ENCODE results near the gene DOK7.

The DOK7 gene

GRCh38 chr4:3485011-3485791 lies 22.1 kb downstream of the DOK7 start:
- Mint-ChIP-seq H3K9me3 (no peaks in the 10 kb centered on the region), H3K4me3 (no peak overlapping the region), H3K4me1 (ENCODE audit: low read depth) (peaks cover 8% of the 10 kb centered on the region), H3K27me3 (peaks cover 85% of the 10 kb centered on the region), H3K36me3 (ENCODE audit: low read depth) (no peaks in the 10 kb centered on the region), H3K27ac (no peak overlapping the region)
- intact Hi-C loops (cut with micrococcal nuclease): no loop called here

- Mint-ChIP-seq H3K27ac (no peak overlapping the region), H3K36me3 (ENCODE audit: low read depth) (no peaks in the 10 kb centered on the region), H3K4me3 (no peak overlapping the region), H3K9me3 (no peaks in the 10 kb centered on the region), H3K27me3 (peaks cover 88% of the 10 kb centered on the region), H3K4me1 (ENCODE audit: low read depth) (peaks cover 8% of the 10 kb centered on the region)
- intact Hi-C loops (cut with micrococcal nuclease): no loop called here
These were observed 22.9 kb downstream of the DOK7 start for GRCh38 chr4:3485886-3486540.

GRCh38 chr4:3486541-3487540 lies 23.7 kb downstream of the DOK7 start:
- no peak overlapping the region for H3K4me3 Mint-ChIP-seq
- peaks cover 12% of the 10 kb centered on the region for H3K4me1 Mint-ChIP-seq (ENCODE audit: low read depth)
- H3K27ac Mint-ChIP-seq: no peak overlapping the region
- intact Hi-C loops (cut with micrococcal nuclease): no loop called here
- no peaks in the 10 kb centered on the region for H3K36me3 Mint-ChIP-seq (ENCODE audit: low read depth)
- H3K27me3 Mint-ChIP-seq: peaks cover 88% of the 10 kb centered on the region
- no peaks in the 10 kb centered on the region for H3K9me3 Mint-ChIP-seq

- Mint-ChIP-seq H3K36me3 (ENCODE audit: low read depth) (no peaks in the 10 kb centered on the region), H3K9me3 (no peaks in the 10 kb centered on the region), H3K4me1 (ENCODE audit: low read depth) (peaks cover 12% of the 10 kb centered on the region), H3K4me3 (no peak overlapping the region), H3K27me3 (peaks cover 88% of the 10 kb centered on the region), H3K27ac (no peak overlapping the region)
- intact Hi-C loops (cut with micrococcal nuclease): no loop called here
These were observed 24.8 kb downstream of the DOK7 start for GRCh38 chr4:3487861-3488260.

GRCh38 chr4:3488820-3489219 lies 25.7 kb downstream of the DOK7 start:
- H3K27ac Mint-ChIP-seq: no peak overlapping the region
- H3K27me3 Mint-ChIP-seq: peaks cover 88% of the 10 kb centered on the region
- intact Hi-C loops (cut with micrococcal nuclease): no loop called here

GRCh38 chr4:3489451-3489962 lies 26.4 kb downstream of the DOK7 start:
- no peak overlapping the region for H3K4me3 Mint-ChIP-seq
- no peaks in the 10 kb centered on the region for H3K9me3 Mint-ChIP-seq
- H3K36me3 Mint-ChIP-seq (ENCODE audit: low read depth): no peaks in the 10 kb centered on the region
- H3K27me3 Mint-ChIP-seq: peaks cover 87% of the 10 kb centered on the region
- intact Hi-C loops (cut with micrococcal nuclease): no loop called here
- no peak overlapping the region for H3K27ac Mint-ChIP-seq
- peaks cover 12% of the 10 kb centered on the region for H3K4me1 Mint-ChIP-seq (ENCODE audit: low read depth)

More at GRCh38 chr4:3488820-3489219, 25.7 kb downstream of the DOK7 start:
- H3K36me3 Mint-ChIP-seq (ENCODE audit: low read depth): no peaks in the 10 kb centered on the region
- peaks cover 12% of the 10 kb centered on the region for H3K4me1 Mint-ChIP-seq (ENCODE audit: low read depth)
- H3K9me3 Mint-ChIP-seq: no peaks in the 10 kb centered on the region
- H3K4me3 Mint-ChIP-seq: no peak overlapping the region

GRCh38 chr4:3491681-3492405 lies 28.7 kb downstream of the DOK7 start:
- Mint-ChIP-seq H3K4me3 (no peak overlapping the region), H3K9me3 (no peaks in the 10 kb centered on the region), H3K4me1 (ENCODE audit: low read depth) (peaks cover 4% of the 10 kb centered on the region), H3K27ac (no peak overlapping the region), H3K27me3 (peaks cover 82% of the 10 kb centered on the region), H3K36me3 (ENCODE audit: low read depth) (no peaks in the 10 kb centered on the region)
- intact Hi-C loops (cut with micrococcal nuclease): no loop called here

- intact Hi-C loops (cut with micrococcal nuclease): no loop called here
- H3K27ac Mint-ChIP-seq: no peak overlapping the region
- H3K9me3 Mint-ChIP-seq: no peaks in the 10 kb centered on the region
- H3K4me1 Mint-ChIP-seq (ENCODE audit: low read depth): peaks cover 4% of the 10 kb centered on the region
- peaks cover 83% of the 10 kb centered on the region for H3K27me3 Mint-ChIP-seq
- H3K36me3 Mint-ChIP-seq (ENCODE audit: low read depth): no peaks in the 10 kb centered on the region
- H3K4me3 Mint-ChIP-seq: no peak overlapping the region
These were observed 29.9 kb downstream of the DOK7 start for GRCh38 chr4:3492741-3493719.

- Mint-ChIP-seq H3K36me3 (ENCODE audit: low read depth) (peaks cover 4% of the 10 kb centered on the region), H3K27ac (no peak overlapping the region), H3K9me3 (no peaks in the 10 kb centered on the region), H3K4me1 (ENCODE audit: low read depth) (peaks cover 4% of the 10 kb centered on the region), H3K27me3 (peaks cover 76% of the 10 kb centered on the region), H3K4me3 (no peak overlapping the region)
- intact Hi-C loops (cut with micrococcal nuclease): no loop called here
These were observed 30.8 kb downstream of the DOK7 start for GRCh38 chr4:3493720-3494461.

- Mint-ChIP-seq H3K4me1 (ENCODE audit: low read depth) (peaks cover 4% of the 10 kb centered on the region), H3K4me3 (no peak overlapping the region), H3K9me3 (no peaks in the 10 kb centered on the region), H3K36me3 (ENCODE audit: low read depth) (peaks cover 10% of the 10 kb centered on the region), H3K27ac (no peak overlapping the region), H3K27me3 (peaks cover 70% of the 10 kb centered on the region)
- intact Hi-C loops (cut with micrococcal nuclease): no loop called here
These were observed 31.4 kb downstream of the DOK7 start for GRCh38 chr4:3494462-3494871.

- Mint-ChIP-seq H3K9me3 (no peaks in the 10 kb centered on the region), H3K36me3 (ENCODE audit: low read depth) (peaks cover 19% of the 10 kb centered on the region), H3K27ac (no peak overlapping the region), H3K4me1 (ENCODE audit: low read depth) (peaks cover 4% of the 10 kb centered on the region), H3K4me3 (no peak overlapping the region), H3K27me3 (peaks cover 61% of the 10 kb centered on the region)
- intact Hi-C loops (cut with micrococcal nuclease): no loop called here
These were observed 32.3 kb downstream of the DOK7 start for GRCh38 chr4:3495204-3495975.
